ENCODE data around the gene CD34.

The CD34 gene

DNA sequence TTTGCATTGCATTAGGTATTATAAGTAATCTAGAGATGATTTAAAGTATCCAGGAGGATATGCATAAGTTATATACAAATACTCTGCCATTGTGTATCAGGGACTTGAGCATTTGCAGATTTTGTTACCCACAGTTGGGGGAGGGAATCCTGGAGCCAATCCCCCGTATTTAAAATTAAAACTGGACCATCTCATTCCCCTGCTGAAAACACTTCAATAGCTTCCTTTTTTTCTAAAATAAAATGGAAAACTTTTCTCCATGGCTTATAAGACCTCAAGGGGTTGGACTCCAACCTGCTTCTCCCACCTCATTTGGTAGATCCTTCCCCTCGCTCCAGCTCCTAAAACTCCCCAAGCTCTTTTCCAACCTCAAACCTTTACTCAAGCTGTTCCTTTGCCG lies 10.4 kb upstream of the CD34 start:
- TF ChIP-seq CTCF (IDR thresholded peaks at IDR 0.05; ENCODE audit: insufficient read depth, low read depth, low read length, missing control alignments), result no peak
- no peak for DNase-seq (ENCODE audit: low read depth)
- H3K4me3 ChIP-seq (ENCODE audit: low read length), result no peak overlapping the region

DNA sequence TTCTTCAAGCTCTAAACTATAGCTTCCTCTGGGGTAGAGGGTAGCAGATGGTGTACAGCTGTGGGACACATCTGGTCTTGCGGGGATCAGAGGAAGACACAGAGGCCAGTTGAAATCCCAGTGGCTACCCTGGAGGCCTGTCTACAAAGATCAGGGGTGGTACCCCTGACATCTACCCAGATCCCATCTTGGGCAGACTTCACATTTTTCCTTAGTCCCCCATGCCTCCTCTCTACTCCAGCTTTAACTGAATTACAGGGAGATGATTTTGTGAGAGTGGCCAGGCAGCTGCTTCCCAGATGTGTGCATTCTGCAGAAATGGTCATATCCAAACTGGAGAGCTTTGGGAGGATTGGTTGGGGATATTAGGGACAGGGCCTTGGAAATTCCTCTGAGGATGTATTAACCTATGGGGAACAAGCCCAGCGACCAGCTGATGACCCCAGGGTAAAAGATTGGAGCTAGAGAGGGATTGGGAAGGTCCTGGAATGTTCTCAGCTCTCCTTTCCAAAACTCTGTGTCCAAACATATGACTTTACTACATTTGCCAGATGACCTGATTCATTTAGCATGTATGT lies 9.6 kb upstream of the CD34 start:
- H3K4me3 ChIP-seq (ENCODE audit: low read length), result no peak overlapping the region
- no peak for DNase-seq (ENCODE audit: low read depth)
- no peak for TF ChIP-seq CTCF (IDR thresholded peaks at IDR 0.05; ENCODE audit: insufficient read depth, low read depth, low read length, missing control alignments)

DNA sequence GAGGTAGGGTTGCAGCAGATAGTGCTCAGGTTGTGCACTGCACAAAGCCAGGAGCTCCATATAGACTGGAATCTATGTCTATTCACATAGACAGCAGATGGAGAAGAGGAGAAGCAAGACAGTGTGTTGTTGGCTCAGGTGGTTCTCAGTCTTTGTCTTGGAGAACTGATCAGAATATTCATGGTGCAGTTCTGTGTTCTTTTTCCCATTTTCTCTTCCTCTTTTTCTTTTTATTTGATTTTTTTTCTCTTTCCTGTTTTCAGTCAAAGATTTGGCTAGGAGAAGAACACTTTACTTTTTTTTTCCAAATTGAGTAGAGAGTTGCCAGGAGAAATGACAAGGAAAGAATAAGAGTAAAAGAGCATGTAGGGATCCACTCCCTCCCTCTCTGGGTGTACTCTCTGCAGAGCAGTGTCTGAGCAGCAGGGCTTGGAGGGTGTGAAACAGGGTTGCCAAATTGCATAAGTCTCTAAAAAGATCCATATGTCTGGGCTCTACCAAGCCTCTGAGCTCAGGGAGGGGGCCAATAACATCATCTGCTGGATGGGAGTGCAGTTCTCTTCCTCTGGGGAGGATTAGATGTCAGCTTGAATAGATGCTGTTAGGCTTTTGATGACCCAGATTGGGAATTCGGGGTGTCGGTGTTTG lies 8.7 kb upstream of the CD34 start:
- H3K4me3 ChIP-seq (ENCODE audit: low read length), result no peak overlapping the region
- no peak for DNase-seq (ENCODE audit: low read depth)
- no peak for TF ChIP-seq CTCF (IDR thresholded peaks at IDR 0.05; ENCODE audit: insufficient read depth, low read depth, low read length, missing control alignments)

DNA sequence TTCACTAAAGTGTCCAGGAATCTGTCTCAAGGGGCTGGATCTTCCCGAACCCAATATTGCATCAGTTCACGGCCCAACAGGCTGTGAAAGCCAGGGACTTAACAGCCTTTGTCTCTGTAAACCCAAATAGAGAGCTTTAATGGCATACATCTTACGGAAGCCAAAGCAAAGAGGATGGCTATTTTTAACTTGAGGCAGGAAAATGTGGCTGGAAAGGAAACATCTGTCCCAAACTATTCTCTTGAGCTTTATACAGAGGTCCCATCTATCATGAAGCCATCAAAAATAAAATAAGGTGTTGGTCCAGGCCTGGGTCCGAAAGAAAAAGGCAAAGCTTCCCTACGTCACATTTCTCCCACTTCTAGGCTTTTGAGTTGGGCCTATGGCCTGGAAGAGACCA lies 7.7 kb upstream of the CD34 start:
- no peak overlapping the region for H3K4me3 ChIP-seq (ENCODE audit: low read length)
- DNase-seq (ENCODE audit: low read depth), result no peak
- no peak for TF ChIP-seq CTCF (IDR thresholded peaks at IDR 0.05; ENCODE audit: insufficient read depth, low read depth, low read length, missing control alignments)

DNA sequence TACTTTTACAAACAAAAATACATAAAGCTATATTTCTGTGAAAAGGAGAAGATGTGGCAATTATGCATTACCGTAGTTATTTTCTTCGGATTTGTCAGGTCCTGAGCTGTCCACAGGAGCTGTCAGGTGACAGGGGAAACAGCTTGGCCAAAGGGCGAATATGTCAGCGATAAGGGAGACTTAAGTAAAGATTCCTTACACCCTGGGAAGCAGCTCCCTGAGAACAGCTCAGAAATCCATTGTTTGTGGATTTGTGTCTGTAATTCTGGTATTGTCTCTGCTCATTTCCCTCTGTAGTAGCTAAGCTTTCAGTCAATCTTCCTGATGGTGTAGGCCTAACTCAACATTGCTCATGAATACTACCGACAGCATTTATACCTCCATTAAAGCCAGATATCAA lies 7.1 kb upstream of the CD34 start:
- no peak overlapping the region for H3K4me3 ChIP-seq (ENCODE audit: low read length)
- DNase-seq (ENCODE audit: low read depth), result no peak
- no peak for TF ChIP-seq CTCF (IDR thresholded peaks at IDR 0.05; ENCODE audit: insufficient read depth, low read depth, low read length, missing control alignments)

DNA sequence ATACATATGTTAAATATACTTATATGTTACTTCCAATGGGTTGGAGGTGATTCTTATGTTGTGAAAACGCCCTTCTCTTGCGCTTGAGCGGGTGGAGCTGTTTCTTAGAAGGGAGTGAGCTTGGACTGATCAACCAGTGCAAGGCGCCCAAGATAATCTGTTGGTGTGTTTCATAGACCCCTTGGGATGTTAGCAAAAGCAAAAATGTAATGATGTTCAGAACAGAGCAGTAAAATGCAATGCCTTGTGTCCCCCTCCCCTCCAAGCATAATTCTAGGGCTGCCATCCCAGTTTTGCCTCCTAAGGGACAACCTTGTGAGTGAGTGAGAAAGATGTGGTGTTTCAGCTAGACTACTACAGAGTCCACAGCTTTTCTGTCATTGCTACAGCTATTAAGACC lies 6.2 kb upstream of the CD34 start:
- no peak overlapping the region for H3K4me3 ChIP-seq (ENCODE audit: low read length)
- DNase-seq (ENCODE audit: low read depth), result no peak
- no peak for TF ChIP-seq CTCF (IDR thresholded peaks at IDR 0.05; ENCODE audit: insufficient read depth, low read depth, low read length, missing control alignments)

DNA sequence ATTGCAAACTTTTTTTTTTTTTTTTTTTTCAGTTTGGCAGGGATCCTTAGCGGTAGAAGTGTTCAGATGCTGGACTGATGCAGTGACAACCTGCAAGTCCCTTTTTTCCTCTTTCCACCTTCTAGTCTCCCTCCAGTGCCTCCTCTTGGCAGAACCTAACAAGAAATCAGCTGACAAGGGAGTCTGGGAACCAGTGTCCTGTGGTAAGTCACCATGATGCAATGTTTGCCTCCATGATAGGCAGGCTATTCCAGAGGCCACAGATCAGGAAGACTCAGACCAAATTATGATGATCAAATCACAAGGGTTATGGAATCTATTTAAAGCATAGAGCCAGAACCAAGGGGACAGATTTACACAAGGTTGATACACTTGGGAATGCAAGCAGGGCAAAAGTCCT lies 3.0 kb upstream of the CD34 start:
- no peak for TF ChIP-seq CTCF (IDR thresholded peaks at IDR 0.05; ENCODE audit: insufficient read depth, low read depth, low read length, missing control alignments)
- no peak for DNase-seq (ENCODE audit: low read depth)
- H3K4me3 ChIP-seq (ENCODE audit: low read length), result no peak overlapping the region

Measured in epithelial cell of esophagus (primary cell).